ENCODE results near the gene TMEM238.
"Not testable (repeated sequence)": the region's sequence is repeated elsewhere in the genome, so short reads cannot be mapped to it uniquely, and the experiment has no call there.

TMEM238 gene

DNA sequence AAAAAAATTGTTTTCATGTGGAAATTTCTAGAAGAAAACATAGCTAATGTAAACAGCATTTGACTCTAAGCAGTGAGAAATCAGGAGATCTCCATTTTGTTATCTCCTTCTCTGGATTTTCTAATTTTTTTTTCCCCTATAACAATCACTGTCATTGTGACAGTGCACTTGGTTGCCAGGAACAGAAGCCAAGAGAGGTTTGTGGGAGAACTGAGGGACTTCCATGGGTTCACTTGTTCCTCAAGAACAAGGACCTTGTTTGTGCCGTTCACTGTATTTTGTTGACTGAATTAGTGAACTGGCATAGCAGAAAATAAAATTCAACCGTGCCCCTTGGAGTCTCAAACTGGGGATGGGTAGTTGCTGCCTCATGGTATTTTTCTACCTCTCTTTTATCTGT, 42.0 kb upstream of the TMEM238 start:
- TF ChIP-seq CTCF (IDR thresholded peaks at IDR 0.05) = no peak
- no peaks in the 10 kb centered on the region for H3K4me1 ChIP-seq
- H3K27ac ChIP-seq = no peak overlapping the region
- H2AFZ ChIP-seq = no peak overlapping the region
- no peaks in the 10 kb centered on the region for H3K9me3 ChIP-seq (ENCODE audit: control insufficient read depth, low read length)
- H3K79me2 ChIP-seq = no peaks in the 10 kb centered on the region
- no peaks in the 10 kb centered on the region for H3K36me3 ChIP-seq (ENCODE audit: control insufficient read depth, insufficient read depth, low read length)
- no peak overlapping the region for H3K9ac ChIP-seq
- H3K4me3 ChIP-seq (ENCODE audit: low read depth, low read length) = no peak overlapping the region
- H3K4me2 ChIP-seq (ENCODE audit: low read length) = no peak overlapping the region
- H3K27me3 ChIP-seq (ENCODE audit: control insufficient read depth, insufficient read depth, low read length) = no peaks in the 10 kb centered on the region

DNA sequence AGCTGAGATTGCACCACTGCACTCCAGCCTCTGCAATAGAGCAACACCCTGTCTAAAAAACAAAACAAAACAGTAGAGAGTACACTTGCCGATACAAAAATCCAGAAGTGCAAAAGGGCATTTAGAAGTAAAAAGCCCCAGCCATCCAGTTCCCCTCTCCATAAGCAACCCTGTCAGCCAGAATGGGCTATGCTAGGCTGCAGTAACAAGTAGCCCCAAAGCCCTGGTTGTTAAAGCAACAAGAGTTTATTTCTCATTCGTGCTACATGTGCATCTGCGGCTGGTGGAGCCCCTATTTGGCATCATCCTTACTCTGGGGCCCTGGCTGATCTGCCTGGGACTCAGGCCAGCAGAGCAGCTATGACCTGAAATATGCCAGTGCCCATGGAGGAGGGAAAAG, 40.4 kb upstream of the TMEM238 start:
- Histone ChIP-seq H3K4me2 (ENCODE audit: low read length) (no peak overlapping the region), H3K27ac (no peak overlapping the region), H3K4me3 (ENCODE audit: low read depth, low read length) (no peak overlapping the region), H3K4me1 (no peaks in the 10 kb centered on the region), H2AFZ (no peak overlapping the region), H3K79me2 (no peaks in the 10 kb centered on the region), H3K9me3 (ENCODE audit: control insufficient read depth, low read length) (no peaks in the 10 kb centered on the region), H3K36me3 (ENCODE audit: control insufficient read depth, insufficient read depth, low read length) (no peaks in the 10 kb centered on the region), H3K9ac (no peak overlapping the region), H3K27me3 (ENCODE audit: control insufficient read depth, insufficient read depth, low read length) (no peaks in the 10 kb centered on the region)
- TF ChIP-seq CTCF (IDR thresholded peaks at IDR 0.05) = no peak

- Histone ChIP-seq H3K27me3 (ENCODE audit: control insufficient read depth, insufficient read depth, low read length) (no peaks in the 10 kb centered on the region), H3K79me2 (no peaks in the 10 kb centered on the region), H3K9ac (no peak overlapping the region), H3K27ac (no peak overlapping the region), H3K4me1 (no peaks in the 10 kb centered on the region), H2AFZ (no peak overlapping the region), H3K9me3 (ENCODE audit: control insufficient read depth, low read length) (no peaks in the 10 kb centered on the region), H3K4me3 (ENCODE audit: low read depth, low read length) (no peak overlapping the region), H3K36me3 (ENCODE audit: control insufficient read depth, insufficient read depth, low read length) (no peaks in the 10 kb centered on the region), H3K4me2 (ENCODE audit: low read length) (no peak overlapping the region)
- no peak for TF ChIP-seq CTCF (IDR thresholded peaks at IDR 0.05)
Measured at GRCh38 chr19:55423225-55424005, 39.3 kb upstream of the TMEM238 start.

DNA sequence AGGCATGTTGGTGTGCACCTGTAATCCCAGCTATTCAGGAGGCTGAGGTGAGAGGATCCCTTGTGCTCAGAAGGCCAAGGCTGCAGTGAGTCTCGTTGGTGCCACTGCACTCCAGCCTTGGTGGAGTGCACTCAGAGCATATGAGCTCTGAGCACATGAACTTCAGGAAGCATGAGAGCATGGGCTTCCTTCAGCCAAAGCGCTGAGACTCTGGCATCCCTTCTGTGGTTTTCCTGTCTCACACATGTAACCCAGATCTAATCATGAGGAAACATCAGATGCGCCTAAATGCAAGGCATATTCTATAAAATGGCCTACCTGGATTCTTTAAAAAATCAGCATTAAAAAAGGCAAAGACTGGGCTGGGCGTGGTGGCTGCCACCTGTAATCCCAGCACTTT, 37.2 kb upstream of the TMEM238 start:
- not testable (repeated sequence) for H3K36me3 ChIP-seq (ENCODE audit: control insufficient read depth, insufficient read depth, low read length); H3K9me3 ChIP-seq (ENCODE audit: control insufficient read depth, low read length); H3K79me2 ChIP-seq; H3K4me3 ChIP-seq (ENCODE audit: low read depth, low read length); H3K4me1 ChIP-seq; H3K27me3 ChIP-seq (ENCODE audit: control insufficient read depth, insufficient read depth, low read length); H3K9ac ChIP-seq; H2AFZ ChIP-seq; H3K4me2 ChIP-seq (ENCODE audit: low read length); H3K27ac ChIP-seq

- Histone ChIP-seq H3K36me3 (ENCODE audit: control insufficient read depth, insufficient read depth, low read length) (no peaks in the 10 kb centered on the region), H3K4me1 (no peaks in the 10 kb centered on the region), H3K27ac (no peak overlapping the region), H3K27me3 (ENCODE audit: control insufficient read depth, insufficient read depth, low read length) (no peaks in the 10 kb centered on the region), H3K79me2 (no peaks in the 10 kb centered on the region), H3K9me3 (ENCODE audit: control insufficient read depth, low read length) (no peaks in the 10 kb centered on the region), H2AFZ (no peak overlapping the region), H3K9ac (no peak overlapping the region), H3K4me2 (ENCODE audit: low read length) (no peak overlapping the region), H3K4me3 (ENCODE audit: low read depth, low read length) (no peak overlapping the region)
- no peak for TF ChIP-seq CTCF (IDR thresholded peaks at IDR 0.05)
Measured at GRCh38 chr19:55419624-55420236, 35.6 kb upstream of the TMEM238 start.
